GM12891 (cell line): ENCODE measurements around the gene PTPRN2.

Experiments
- PAX5 ChIP-seq: IDR thresholded peaks from 2 replicates; pipeline ENCODE4 v1.6.1; 2011; ENCODE audit warnings: low read length, moderate library complexity, mild to moderate bottlenecking; ENCODE audit not compliant: insufficient read depth, severe bottlenecking
- POLR2A ChIP-seq: IDR thresholded peaks from 2 replicates; pipeline ENCODE4 v1.6.1; 2011; ENCODE audit warnings: low read depth, low read length, control low read depth
- POLR2AphosphoS5 ChIP-seq: IDR thresholded peaks from 2 replicates; pipeline ENCODE4 v1.6.1; 2011; ENCODE audit warnings: low read depth, low read length, control low read depth
- POU2F2 ChIP-seq: IDR thresholded peaks from 2 replicates; pipeline ENCODE4 v1.6.1; 2011; ENCODE audit warnings: low read depth, mild to moderate bottlenecking, control low read depth, low read length, moderate library complexity
- SPI1 ChIP-seq: IDR thresholded peaks from 2 replicates; pipeline ENCODE4 v1.6.1; 2011; ENCODE audit warnings: low read depth, low read length, control low read depth
- TAF1 ChIP-seq: IDR thresholded peaks from 2 replicates; pipeline ENCODE4 v1.6.1; 2011; ENCODE audit warnings: low read depth, low read length, control low read depth

GRCh38 chr7:158555034-158555520, 32.5 kb downstream of the PTPRN2 start:
- TF ChIP-seq POLR2AphosphoS5 (no peak), POLR2A (no peak), SPI1 (no peak), TAF1 (no peak), PAX5 (no peak), POU2F2 (no peak)
